B cell (primary cell): ENCODE data around the gene SSR1.

Experiments
- EZH2 ChIP-seq: IDR thresholded peaks from 2 replicates; pipeline ENCODE4 v1.6.1; 2012; ENCODE audit warnings: borderline replicate concordance, low read depth, mild to moderate bottlenecking, moderate library complexity, low read length; ENCODE audit not compliant: insufficient read depth, poor library complexity, severe bottlenecking
- TF ChIP-seq, protein P1 (sequence below): fragments of 200-600 bp; IDR thresholded peaks from one replicate; pipeline ENCODE4 v1.8.0; 2022; ENCODE audit warnings: antibody characterized with exemption, mild to moderate bottlenecking

DNA sequence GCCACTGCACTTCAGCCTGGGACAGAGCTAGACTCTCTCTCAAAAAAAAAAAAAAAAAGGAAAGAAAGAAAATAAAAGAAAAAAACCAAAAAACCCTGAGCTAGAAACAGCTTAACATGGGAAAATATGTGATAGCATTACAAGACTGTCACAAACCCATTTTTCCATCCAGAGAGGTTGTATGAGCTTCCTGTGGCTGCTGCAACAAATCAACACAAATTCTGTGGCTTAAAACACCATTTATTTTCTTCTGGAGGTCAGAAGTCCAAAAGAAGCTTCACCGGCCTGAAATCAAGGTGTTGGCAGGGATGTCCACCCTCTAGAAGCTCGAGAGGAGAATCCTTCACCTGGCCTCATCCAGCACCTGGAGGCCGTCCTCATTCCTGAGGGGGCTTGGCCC, 21.7 kb upstream of the SSR1 start:
- TF ChIP-seq, protein P1, sequence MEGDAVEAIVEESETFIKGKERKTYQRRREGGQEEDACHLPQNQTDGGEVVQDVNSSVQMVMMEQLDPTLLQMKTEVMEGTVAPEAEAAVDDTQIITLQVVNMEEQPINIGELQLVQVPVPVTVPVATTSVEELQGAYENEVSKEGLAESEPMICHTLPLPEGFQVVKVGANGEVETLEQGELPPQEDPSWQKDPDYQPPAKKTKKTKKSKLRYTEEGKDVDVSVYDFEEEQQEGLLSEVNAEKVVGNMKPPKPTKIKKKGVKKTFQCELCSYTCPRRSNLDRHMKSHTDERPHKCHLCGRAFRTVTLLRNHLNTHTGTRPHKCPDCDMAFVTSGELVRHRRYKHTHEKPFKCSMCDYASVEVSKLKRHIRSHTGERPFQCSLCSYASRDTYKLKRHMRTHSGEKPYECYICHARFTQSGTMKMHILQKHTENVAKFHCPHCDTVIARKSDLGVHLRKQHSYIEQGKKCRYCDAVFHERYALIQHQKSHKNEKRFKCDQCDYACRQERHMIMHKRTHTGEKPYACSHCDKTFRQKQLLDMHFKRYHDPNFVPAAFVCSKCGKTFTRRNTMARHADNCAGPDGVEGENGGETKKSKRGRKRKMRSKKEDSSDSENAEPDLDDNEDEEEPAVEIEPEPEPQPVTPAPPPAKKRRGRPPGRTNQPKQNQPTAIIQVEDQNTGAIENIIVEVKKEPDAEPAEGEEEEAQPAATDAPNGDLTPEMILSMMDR, result no peak
- TF ChIP-seq EZH2, result no peak
